PFSK-1 (cell line): Measurements from ENCODE around the gene DNAH1.

ENCODE experiments used
- POLR2AphosphoS5 ChIP-seq: IDR thresholded peaks from 2 replicates; pipeline ENCODE4 v1.6.1; 2012; ENCODE audit warnings: low read depth, mild to moderate bottlenecking, control low read depth, low read length, moderate library complexity
- REST ChIP-seq, 2 experiments: IDR thresholded peaks; 2 replicates each; pipeline versions ENCODE4 v1.6.1 to v1.8.0; 2011 to 2012; ENCODE audit warnings: low read depth in 2 of 2, low read length in 2 of 2, control low read depth in 1 of 2, inconsistent platforms in 1 of 2, mild to moderate bottlenecking in 1 of 2, moderate library complexity in 1 of 2; ENCODE audit not compliant: insufficient read depth in 1 of 2
- TAF1 ChIP-seq: IDR thresholded peaks from 2 replicates; pipeline ENCODE4 v1.6.1; 2012; ENCODE audit warnings: low read length, control low read depth, borderline replicate concordance; ENCODE audit not compliant: insufficient read depth

- TF ChIP-seq POLR2AphosphoS5 (no peak), REST (IDR thresholded peaks at IDR 0.05; ENCODE audit: insufficient read depth in 1 of 2, low read depth in 2 of 2, low read length in 2 of 2) (no peak), TAF1 (no peak)
Observed at GRCh38 chr3:52370531-52370930, 54.4 kb downstream of the DNAH1 start.
